Effector memory CD8-positive, alpha-beta T cell (primary cell): ENCODE results near the gene COPS9.

Experiments
- ATAC-seq: fragments of 150-1000 bp; cut with Tn5 transposase; replicated peaks from 2 replicates; pipeline ENCODE4 v1.10.0; 2021; ENCODE audit warnings: mild to moderate bottlenecking, moderate library complexity
- DNase-seq, 3 experiments: peaks; one replicate each; pipeline ENCODE4 v3.0.0; 2021
- H3K27ac Mint-ChIP-seq, 2 donors: one replicate each; pipeline ENCODE4 v1.8.0; 2022; ENCODE audit warnings: mild to moderate bottlenecking in 2 of 2, mixed read lengths in 2 of 2, moderate library complexity in 2 of 2
- H3K27me3 Mint-ChIP-seq, 2 donors: one replicate each; pipeline ENCODE4 v1.8.0; 2022; ENCODE audit warnings: mixed read lengths in 2 of 2
- H3K36me3 Mint-ChIP-seq: one replicate; pipeline ENCODE4 v1.8.0; 2022; ENCODE audit warnings: mild to moderate bottlenecking, moderate library complexity, mixed read lengths; ENCODE audit not compliant: insufficient read depth
- H3K4me1 Mint-ChIP-seq, 2 donors: one replicate each; pipeline ENCODE4 v1.8.0; 2022; ENCODE audit warnings: low read depth in 2 of 2, mixed read lengths in 2 of 2
- H3K4me3 Mint-ChIP-seq, 2 donors: one replicate each; pipeline ENCODE4 v1.8.0; 2022; ENCODE audit warnings: mild to moderate bottlenecking in 2 of 2, mixed read lengths in 2 of 2, moderate library complexity in 2 of 2
- H3K9me3 Mint-ChIP-seq, 2 donors: one replicate each; pipeline ENCODE4 v1.8.0; 2022; ENCODE audit warnings: mixed read lengths in 2 of 2

COPS9 gene

DNA sequence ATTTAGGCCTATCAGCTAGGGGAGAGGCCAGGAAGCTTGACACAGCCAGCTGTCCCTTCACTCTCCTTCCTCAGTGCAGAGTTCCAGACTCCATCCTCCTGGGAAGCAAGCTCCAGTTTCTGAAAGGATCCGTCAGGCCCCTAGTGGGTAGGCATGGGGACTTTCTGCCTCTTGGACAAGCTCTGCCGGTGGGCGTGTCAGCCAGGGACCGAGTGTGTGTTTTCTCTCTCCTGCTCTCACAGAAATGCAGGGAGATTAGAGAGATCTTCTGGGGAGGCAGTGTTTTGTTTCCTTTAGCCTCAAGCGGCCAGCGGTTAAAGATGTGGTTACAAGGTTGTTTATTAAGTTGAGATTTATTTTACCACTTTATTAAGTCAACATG lies 34.2 kb upstream of the COPS9 start:
- ATAC-seq (no peak), DNase-seq (no peak)
- Mint-ChIP-seq H3K27me3 (peaks cover 35 to 67% of the 10 kb centered on the region in 2 donors), H3K4me1 (no peaks in the 10 kb centered on the region), H3K9me3 (no peaks in the 10 kb centered on the region), H3K4me3 (no peak overlapping the region), H3K27ac (no peak overlapping the region), H3K36me3 (no peaks in the 10 kb centered on the region)

DNA sequence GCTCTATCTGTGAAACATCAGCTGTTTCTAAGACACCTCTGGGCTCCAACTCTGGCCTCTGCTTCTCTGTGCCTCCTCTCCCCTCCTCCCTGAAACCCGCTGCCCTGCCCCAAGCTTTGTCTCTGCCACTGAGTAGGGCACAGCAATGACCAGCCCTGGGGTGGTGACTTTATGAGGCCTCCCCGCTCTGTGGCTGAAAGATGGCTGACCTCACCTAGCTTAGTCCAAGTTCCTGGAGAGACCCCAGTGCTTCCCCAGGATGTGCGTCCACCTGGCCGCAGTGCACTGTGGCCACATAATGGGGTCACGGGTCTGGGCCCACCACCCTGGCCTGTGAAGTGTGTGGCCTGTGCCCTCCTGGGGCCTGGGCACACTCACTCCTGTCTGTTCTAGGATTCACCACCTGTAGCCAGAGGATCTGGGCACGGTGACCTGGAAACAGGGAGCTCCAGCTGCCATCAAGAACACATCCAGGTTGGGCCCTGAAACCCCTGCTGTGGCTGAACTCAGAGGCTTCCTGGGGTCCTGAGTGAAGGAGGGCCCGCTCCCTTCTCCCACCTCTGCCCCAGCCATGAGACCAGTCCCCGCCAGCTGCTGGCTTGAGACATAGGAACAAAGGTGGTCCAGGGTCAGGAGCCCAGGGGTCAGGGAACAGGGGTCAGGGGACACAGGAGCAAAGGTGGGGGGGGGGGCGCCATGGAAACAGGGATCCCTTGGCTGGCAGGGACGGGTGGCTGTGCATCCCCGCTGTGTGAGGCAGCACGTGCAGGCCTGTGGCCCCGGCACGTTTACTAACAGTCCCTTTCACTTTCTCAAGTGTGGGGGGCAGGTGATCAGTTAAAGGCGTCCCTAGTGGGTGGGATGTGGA lies 33.6 kb upstream of the COPS9 start:
- Mint-ChIP-seq H3K27me3 (peaks cover 35 to 66% of the 10 kb centered on the region in 2 donors), H3K4me3 (no peak overlapping the region), H3K36me3 (no peaks in the 10 kb centered on the region), H3K9me3 (no peaks in the 10 kb centered on the region), H3K27ac (no peak overlapping the region), H3K4me1 (no peaks in the 10 kb centered on the region)
- ATAC-seq, result no peak
- no peak for DNase-seq

- Mint-ChIP-seq H3K9me3 (no peaks in the 10 kb centered on the region), H3K4me1 (no peaks in the 10 kb centered on the region), H3K4me3 (no peak overlapping the region), H3K27me3 (peaks cover 28 to 66% of the 10 kb centered on the region in 2 donors), H3K36me3 (no peaks in the 10 kb centered on the region), H3K27ac (no peak overlapping the region)
- DNase-seq (no peak), ATAC-seq (no peak)
Observed at GRCh38 chr2:240168546-240169361, 32.6 kb upstream of the COPS9 start.

DNA sequence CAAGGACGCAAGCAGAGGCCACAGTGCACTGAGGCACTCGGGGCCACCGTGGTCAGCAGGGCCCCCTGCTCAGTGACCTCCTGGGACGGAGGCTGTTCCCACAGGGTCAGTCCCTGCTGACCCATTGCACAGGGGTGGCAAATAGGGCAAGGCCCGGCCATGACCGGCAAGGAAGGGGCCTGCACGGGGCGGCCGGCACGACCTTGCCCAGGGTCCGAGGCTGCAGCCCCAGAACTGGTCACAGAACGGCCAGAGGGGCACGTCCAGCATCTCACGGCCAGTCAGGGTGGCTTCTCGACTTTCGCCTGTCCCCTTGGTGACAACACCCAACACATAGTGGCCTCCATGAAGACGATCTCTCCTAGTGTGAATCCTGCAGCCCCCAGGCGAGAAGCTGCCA lies 31.9 kb upstream of the COPS9 start:
- Mint-ChIP-seq H3K27me3 (peaks cover 29 to 74% of the 10 kb centered on the region in 2 donors), H3K9me3 (no peaks in the 10 kb centered on the region), H3K27ac (no peak overlapping the region), H3K36me3 (no peaks in the 10 kb centered on the region), H3K4me1 (no peaks in the 10 kb centered on the region), H3K4me3 (no peak overlapping the region)
- DNase-seq (no peak), ATAC-seq (no peak)

- no peaks in the 10 kb centered on the region for H3K9me3 Mint-ChIP-seq
- DNase-seq (no peak), ATAC-seq (no peak)
- H3K4me1 Mint-ChIP-seq, result no peaks in the 10 kb centered on the region
- H3K4me3 Mint-ChIP-seq, result no peak overlapping the region
- H3K36me3 Mint-ChIP-seq, result no peaks in the 10 kb centered on the region
- no peak overlapping the region for H3K27ac Mint-ChIP-seq
- peaks cover 34 to 79% of the 10 kb centered on the region in 2 donors for H3K27me3 Mint-ChIP-seq
Observed at GRCh38 chr2:240167588-240167880, 31.4 kb upstream of the COPS9 start.

GRCh38 chr2:240166761-240167587 lies 30.9 kb upstream of the COPS9 start:
- peaks cover 37 to 80% of the 10 kb centered on the region in 2 donors for H3K27me3 Mint-ChIP-seq
- H3K9me3 Mint-ChIP-seq, result no peaks in the 10 kb centered on the region
- no peak for DNase-seq
- no peaks in the 10 kb centered on the region for H3K36me3 Mint-ChIP-seq
- H3K4me3 Mint-ChIP-seq, result no peak overlapping the region
- no peaks in the 10 kb centered on the region for H3K4me1 Mint-ChIP-seq
- no peak overlapping the region for H3K27ac Mint-ChIP-seq
- no peak for ATAC-seq

DNA sequence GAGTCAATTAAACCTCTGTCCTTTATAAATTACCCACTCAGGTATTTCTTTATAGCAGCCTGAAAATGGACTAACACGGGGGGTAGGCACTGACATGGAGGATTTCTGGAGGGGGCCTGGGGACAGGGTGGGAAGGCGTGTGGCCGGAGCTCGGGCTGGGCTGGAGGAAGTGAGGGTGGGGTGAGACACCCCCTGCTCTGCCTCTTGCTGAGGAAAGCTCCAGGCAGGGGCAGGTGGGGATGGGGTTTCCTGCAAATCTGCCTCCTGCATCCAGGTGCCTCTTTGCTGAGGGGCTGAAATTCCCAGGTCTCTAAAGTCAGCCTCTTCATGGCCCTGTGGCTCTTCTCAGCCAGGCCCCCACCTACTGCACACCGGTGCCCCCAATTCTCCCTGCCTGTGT lies 30.1 kb upstream of the COPS9 start:
- Mint-ChIP-seq H3K27ac (no peak overlapping the region), H3K27me3 (peaks cover 34 to 77% of the 10 kb centered on the region in 2 donors), H3K4me3 (no peak overlapping the region), H3K9me3 (no peaks in the 10 kb centered on the region), H3K4me1 (no peaks in the 10 kb centered on the region), H3K36me3 (peaks cover under 1% of the 10 kb centered on the region)
- ATAC-seq, result no peak
- no peak for DNase-seq

GRCh38 chr2:240165661-240166060 lies 29.6 kb upstream of the COPS9 start:
- H3K4me3 Mint-ChIP-seq, result no peak overlapping the region
- peaks cover 29 to 72% of the 10 kb centered on the region in 2 donors for H3K27me3 Mint-ChIP-seq
- H3K9me3 Mint-ChIP-seq, result no peaks in the 10 kb centered on the region
- peaks cover 3% of the 10 kb centered on the region for H3K36me3 Mint-ChIP-seq
- DNase-seq (no peak), ATAC-seq (no peak)
- no peak overlapping the region for H3K27ac Mint-ChIP-seq
- no peaks in the 10 kb centered on the region for H3K4me1 Mint-ChIP-seq

- no peak overlapping the region for H3K27ac Mint-ChIP-seq
- H3K36me3 Mint-ChIP-seq, result peaks cover 3% of the 10 kb centered on the region
- H3K27me3 Mint-ChIP-seq, result peaks cover 25 to 72% of the 10 kb centered on the region in 2 donors
- no peaks in the 10 kb centered on the region for H3K4me1 Mint-ChIP-seq
- no peaks in the 10 kb centered on the region for H3K9me3 Mint-ChIP-seq
- no peak overlapping the region for H3K4me3 Mint-ChIP-seq
- DNase-seq (no peak), ATAC-seq (no peak)
Observed at GRCh38 chr2:240165034-240165433, 28.9 kb upstream of the COPS9 start.

DNA sequence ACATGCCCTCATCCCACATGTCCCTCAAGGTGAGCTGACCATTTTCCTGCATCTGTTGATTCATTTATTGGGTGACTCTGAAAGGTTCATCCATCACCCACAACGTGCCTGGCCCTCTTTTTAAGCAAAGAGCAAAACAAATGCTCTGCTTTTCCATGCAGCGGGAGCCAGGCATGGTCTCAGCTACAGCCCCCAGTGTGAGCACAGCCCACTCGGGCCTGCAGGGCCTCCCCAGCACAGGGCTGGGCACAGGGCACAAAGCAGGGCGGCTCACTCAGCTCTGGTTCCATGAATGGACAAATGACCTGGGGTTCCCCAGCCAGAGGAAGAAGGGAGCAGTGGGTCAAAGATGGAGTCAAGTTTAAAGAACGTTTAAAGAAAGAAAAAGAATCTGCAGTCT lies 28.5 kb upstream of the COPS9 start:
- Mint-ChIP-seq H3K9me3 (no peaks in the 10 kb centered on the region), H3K4me3 (no peak overlapping the region), H3K27me3 (peaks cover 23 to 69% of the 10 kb centered on the region in 2 donors), H3K4me1 (no peaks in the 10 kb centered on the region), H3K36me3 (peaks cover 3% of the 10 kb centered on the region), H3K27ac (no peak overlapping the region)
- DNase-seq (no peak), ATAC-seq (no peak)

GRCh38 chr2:240163844-240164574 lies 27.9 kb upstream of the COPS9 start:
- no peak overlapping the region for H3K27ac Mint-ChIP-seq
- H3K36me3 Mint-ChIP-seq, result peaks cover 3% of the 10 kb centered on the region
- no peaks in the 10 kb centered on the region for H3K9me3 Mint-ChIP-seq
- no peak for DNase-seq
- peaks cover 21 to 64% of the 10 kb centered on the region in 2 donors for H3K27me3 Mint-ChIP-seq
- ATAC-seq, result no peak
- no peaks in the 10 kb centered on the region for H3K4me1 Mint-ChIP-seq
- no peak overlapping the region for H3K4me3 Mint-ChIP-seq

- DNase-seq, result no peak
- Mint-ChIP-seq H3K27me3 (peaks cover 21 to 55% of the 10 kb centered on the region in 2 donors), H3K4me3 (no peak overlapping the region), H3K4me1 (no peaks in the 10 kb centered on the region), H3K9me3 (no peaks in the 10 kb centered on the region), H3K36me3 (peaks cover 3% of the 10 kb centered on the region), H3K27ac (no peak overlapping the region)
- no peak for ATAC-seq
Observed at GRCh38 chr2:240162939-240163714, 27.0 kb upstream of the COPS9 start.
